ENCODE measurements around the gene SLC26A11.

Gene SLC26A11

GRCh38 chr17:80212962-80213642, 7.1 kb upstream of the SLC26A11 start:
- Histone ChIP-seq H4K20me1 (ENCODE audit: control insufficient read depth, insufficient read depth, low read depth, low read length) (no peaks in the 10 kb centered on the region), H3K27me3 (ENCODE audit: control insufficient read depth, low read length) (0 out of 2 replicates have a peak, but pooled peaks cover 2% of the 10 kb centered on the region), H3K36me3 (ENCODE audit: control insufficient read depth, low read length) (no peaks in the 10 kb centered on the region), H3K79me2 (ENCODE audit: control insufficient read depth, low read length) (no peaks in the 10 kb centered on the region), H3K4me1 (ENCODE audit: control insufficient read depth, low read length) (no peaks in the 10 kb centered on the region), H3K9me2 (replicated peaks; ENCODE audit: control insufficient read depth, low read length) (no peaks in the 10 kb centered on the region), H3K4me3 (ENCODE audit: low read length) (no peak overlapping the region), H3K4me2 (ENCODE audit: low read length) (no peak overlapping the region), H3K9me3 (ENCODE audit: control insufficient read depth, insufficient read depth, low read length) (no peaks in the 10 kb centered on the region), H3F3A (ENCODE audit: control insufficient read depth, insufficient read depth) (no peaks in the 10 kb centered on the region), H3K27ac (ENCODE audit: low read depth, low read length) (no peak overlapping the region)
- TF ChIP-seq CTCF (IDR thresholded peaks at IDR 0.05; ENCODE audit: low read depth, low read length, poor library complexity, severe bottlenecking) (no peak), EZH2phosphoT487 (IDR thresholded peaks at IDR 0.05; ENCODE audit: borderline replicate concordance, low read length) (no peak)

- no peak for TF ChIP-seq EZH2phosphoT487 (IDR thresholded peaks at IDR 0.05; ENCODE audit: borderline replicate concordance, low read length)
- TF ChIP-seq CTCF (IDR thresholded peaks at IDR 0.05; ENCODE audit: low read depth, low read length, poor library complexity, severe bottlenecking): no peak
- H3K4me1 ChIP-seq (ENCODE audit: control insufficient read depth, low read length): peaks cover 3% of the 10 kb centered on the region
- H3K4me2 ChIP-seq (ENCODE audit: low read length): no peak overlapping the region
- H3K36me3 ChIP-seq (ENCODE audit: control insufficient read depth, low read length): no peaks in the 10 kb centered on the region
- H3K27ac ChIP-seq (ENCODE audit: low read depth, low read length): no peak overlapping the region
- no peak overlapping the region for H3K4me3 ChIP-seq (ENCODE audit: low read length)
- no peaks in the 10 kb centered on the region for H3F3A ChIP-seq (ENCODE audit: control insufficient read depth, insufficient read depth)
- H3K79me2 ChIP-seq (ENCODE audit: control insufficient read depth, low read length): no peaks in the 10 kb centered on the region
- no peaks in the 10 kb centered on the region for H3K9me2 ChIP-seq (replicated peaks; ENCODE audit: control insufficient read depth, low read length)
- no peaks in the 10 kb centered on the region for H3K9me3 ChIP-seq (ENCODE audit: control insufficient read depth, insufficient read depth, low read length)
- no peaks in the 10 kb centered on the region for H4K20me1 ChIP-seq (ENCODE audit: control insufficient read depth, insufficient read depth, low read depth, low read length)
- 0 out of 2 replicates have a peak, but pooled peaks cover 2% of the 10 kb centered on the region for H3K27me3 ChIP-seq (ENCODE audit: control insufficient read depth, low read length)
Observed at GRCh38 chr17:80213643-80213975, 6.6 kb upstream of the SLC26A11 start.

GRCh38 chr17:80214012-80214877, 6.0 kb upstream of the SLC26A11 start:
- H3K4me1 ChIP-seq (ENCODE audit: control insufficient read depth, low read length): peaks cover 9% of the 10 kb centered on the region
- no peak overlapping the region for H3K4me2 ChIP-seq (ENCODE audit: low read length)
- no peak overlapping the region for H3K27ac ChIP-seq (ENCODE audit: low read depth, low read length)
- H3K27me3 ChIP-seq (ENCODE audit: control insufficient read depth, low read length): 0 out of 2 replicates have a peak, but pooled peaks cover 2% of the 10 kb centered on the region
- no peaks in the 10 kb centered on the region for H3K79me2 ChIP-seq (ENCODE audit: control insufficient read depth, low read length)
- no peaks in the 10 kb centered on the region for H3F3A ChIP-seq (ENCODE audit: control insufficient read depth, insufficient read depth)
- no peaks in the 10 kb centered on the region for H4K20me1 ChIP-seq (ENCODE audit: control insufficient read depth, insufficient read depth, low read depth, low read length)
- no peak for TF ChIP-seq EZH2phosphoT487 (IDR thresholded peaks at IDR 0.05; ENCODE audit: borderline replicate concordance, low read length)
- TF ChIP-seq CTCF (IDR thresholded peaks at IDR 0.05; ENCODE audit: low read depth, low read length, poor library complexity, severe bottlenecking): no peak
- no peaks in the 10 kb centered on the region for H3K36me3 ChIP-seq (ENCODE audit: control insufficient read depth, low read length)
- H3K4me3 ChIP-seq (ENCODE audit: low read length): no peak overlapping the region
- H3K9me3 ChIP-seq (ENCODE audit: control insufficient read depth, insufficient read depth, low read length): no peaks in the 10 kb centered on the region
- H3K9me2 ChIP-seq (replicated peaks; ENCODE audit: control insufficient read depth, low read length): no peaks in the 10 kb centered on the region

Measured in DOHH2 (cell line).